ENCODE data around the gene TNFRSF4. TPM values are rescaled to one million over a fixed set of nuclear protein-coding genes. Genes with fewer than 3 reads are reported as not detected.

TNFRSF4 gene
- total RNA-seq, 1 donor from 2014 or later = 418 TPM

Other genes starting within 250 kb of the TNFRSF4 start
- 2.2 and 2.4 TPM in 2 replicates for gene PLEKHN1, start 247.7 kb downstream of the TNFRSF4 start, total RNA-seq
- not detected in 2 replicates for gene PERM1, start 232.1 kb downstream of the TNFRSF4 start, total RNA-seq
- gene HES4, start 214.1 kb downstream of the TNFRSF4 start, total RNA-seq = 0.39 and 0.46 TPM in 2 replicates
- 210 and 211 TPM in 2 replicates for gene ISG15, start 200.7 kb downstream of the TNFRSF4 start, total RNA-seq
- 12.7 and 12.9 TPM in 2 replicates for gene AGRN, start 194.0 kb downstream of the TNFRSF4 start, total RNA-seq
- gene RNF223, start 139.8 kb downstream of the TNFRSF4 start, total RNA-seq = not detected in 2 replicates
- gene C1orf159, start 98.1 kb downstream of the TNFRSF4 start, total RNA-seq = 22.9 and 23.7 TPM in 2 replicates
- gene TTLL10, start 40.3 kb downstream of the TNFRSF4 start, total RNA-seq = 1.7 and 3.7 TPM in 2 replicates
- gene TNFRSF18, start 7.6 kb downstream of the TNFRSF4 start, total RNA-seq = 175 and 176 TPM in 2 replicates
- gene SDF4, start 17.8 kb upstream of the TNFRSF4 start, total RNA-seq = 161 and 167 TPM in 2 replicates
- gene B3GALT6, start 18.1 kb upstream of the TNFRSF4 start, total RNA-seq = 30.8 and 32.5 TPM in 2 replicates
- 1.5 and 3.5 TPM in 2 replicates for gene C1QTNF12, start 32.6 kb upstream of the TNFRSF4 start, total RNA-seq
- gene UBE2J2, start 59.7 kb upstream of the TNFRSF4 start, total RNA-seq = 85.1 and 87.7 TPM in 2 replicates
- gene SCNN1D, start 66.3 kb upstream of the TNFRSF4 start, total RNA-seq = 2.8 and 4.6 TPM in 2 replicates
- 60.9 and 62.5 TPM in 2 replicates for gene ACAP3, start 93.8 kb upstream of the TNFRSF4 start, total RNA-seq
- 19.2 and 20.6 TPM in 2 replicates for gene PUSL1, start 94.4 kb upstream of the TNFRSF4 start, total RNA-seq
- 129 and 134 TPM in 2 replicates for gene INTS11, start 110.5 kb upstream of the TNFRSF4 start, total RNA-seq
- 20.4 and 20.8 TPM in 2 replicates for gene CPTP, start 110.6 kb upstream of the TNFRSF4 start, total RNA-seq
- gene TAS1R3, start 117.1 kb upstream of the TNFRSF4 start, total RNA-seq = 1.0 and 1.2 TPM in 2 replicates
- 39.1 and 43.8 TPM in 2 replicates for gene DVL1, start 135.3 kb upstream of the TNFRSF4 start, total RNA-seq
- 0.25 and 0.27 TPM in 2 replicates for gene MXRA8, start 144.4 kb upstream of the TNFRSF4 start, total RNA-seq
- gene AURKAIP1, start 161.1 kb upstream of the TNFRSF4 start, total RNA-seq = 104 and 114 TPM in 2 replicates
- 119 and 120 TPM in 2 replicates for gene CCNL2, start 185.2 kb upstream of the TNFRSF4 start, total RNA-seq
- 138 and 139 TPM in 2 replicates for gene MRPL20, start 193.1 kb upstream of the TNFRSF4 start, total RNA-seq
- gene ANKRD65, start 207.1 kb upstream of the TNFRSF4 start, total RNA-seq = not detected in 2 replicates
- gene VWA1, start 221.5 kb upstream of the TNFRSF4 start, total RNA-seq = 1.6 and 2.0 TPM in 2 replicates
- 0.56 and 1.5 TPM in 2 replicates for gene ATAD3C, start 235.5 kb upstream of the TNFRSF4 start, total RNA-seq